Transverse colon (tissue), 4 donors: ENCODE data around the gene ADGRB2. TPM values are rescaled to one million over a fixed set of nuclear protein-coding genes. Genes with fewer than 3 reads are reported as not detected.

Source experiments
- DNase-seq: peaks from one replicate; pipeline ENCODE4 v3.0.0-alpha.2; 2019
- H3K27ac ChIP-seq, 4 donors: fragments of 200-600 bp; sonication (generic); 2 replicates each; pipeline ENCODE4 v1.5.1; 2016 to 2018; ENCODE audit warnings: inconsistent platforms in 4 of 4
- H3K27me3 ChIP-seq: fragments of 200-600 bp; sonication (generic); 2 replicates; pipeline ENCODE4 v1.5.1; 2017; ENCODE audit warnings: inconsistent platforms
- H3K36me3 ChIP-seq, 4 donors: fragments of 200-600 bp; sonication (generic); 2 replicates each; pipeline ENCODE4 v1.5.1; 2017 to 2019; ENCODE audit warnings: inconsistent platforms in 4 of 4
- H3K4me1 ChIP-seq, 4 donors: fragments of 200-600 bp; sonication (generic); 2 replicates each; pipeline ENCODE4 v1.5.1; 2017 to 2020; ENCODE audit warnings: inconsistent platforms in 4 of 4
- H3K4me3 ChIP-seq, 4 donors: fragments of 200-600 bp; sonication (generic); 1 replicate in 1 of 4; 2 replicates in 3 of 4; pipeline versions ENCODE4 v1.5.1 to v1.6.1; 2017 to 2019; ENCODE audit warnings: inconsistent platforms in 4 of 4
- H3K9me3 ChIP-seq, 2 donors: fragments of 200-600 bp; sonication (generic); 2 replicates each; pipeline ENCODE4 v1.5.1; 2017 to 2019; ENCODE audit warnings: inconsistent platforms in 2 of 2
- EP300 ChIP-seq: sonication (generic); formaldehyde crosslinking; IDR thresholded peaks from one replicate; pipeline ENCODE4 v1.6.1; 2017; ENCODE audit warnings: antibody characterized with exemption, low read depth
- POLR2A ChIP-seq: fragments of 450-650 bp; IDR thresholded peaks from one replicate; pipeline ENCODE4 v1.6.1; 2016; ENCODE audit warnings: antibody characterized with exemption, mild to moderate bottlenecking, moderate library complexity
- POLR2AphosphoS5 ChIP-seq, 3 donors: sonication (generic); formaldehyde crosslinking; IDR thresholded peaks; one replicate each; pipeline ENCODE4 v1.6.1; 2016; ENCODE audit warnings: antibody characterized with exemption in 3 of 3
- WGBS, 2 donors: methylation state at CpG; one replicate each; pipeline ENCODE4 v1.1.5; 2018; ENCODE audit warnings: low coverage in 1 of 2; 5-methylcytosine and 5-hydroxymethylcytosine counted together
- in situ Hi-C, 4 donors: fragments of 200-750 bp; cut with MboI; loops; one replicate each; pipeline versions ENCODE4 v1.15.0 to v1.15.1; 2017; ENCODE audit warnings: low sequenced_read_pairs in 3 of 4, low pct_ligation_motif_present in 1 of 4, low pct_unique_long_range_greater_than_20kb in 1 of 4
- intact Hi-C: fragments of 100-400 bp; cut with DNase I; formaldehyde crosslinking; loops from one replicate; pipeline ENCODE4 v1.15.1; 2023; ENCODE audit warnings: low total_unique reads
- total RNA-seq, 4 donors: library from RNA; depleted of rRNA; stranded (reverse); fragments of >200 nt; gene quantifications; one replicate each; pipeline ENCODE4 v1.1.0, GENCODE V29; 2016
- TF ChIP-seq, protein P1 (sequence below), 5 experiments: fragments of 200-600 bp in 3 of 5; fragments of 450-650 bp in 2 of 5; sonication (generic) in 3 of 5; IDR thresholded peaks; 1 replicate in 2 of 5; 2 replicates in 3 of 5; pipeline ENCODE4 v1.5.1; 2016 to 2017; ENCODE audit warnings: antibody characterized with exemption in 5 of 5, inconsistent platforms in 3 of 5, mild to moderate bottlenecking in 2 of 5, moderate library complexity in 1 of 5

The ADGRB2 gene
- total RNA-seq, 4 donors from 2014 or later = 0.55 to 4.2 (median 1.1) TPM; not detected in 1

DNA sequence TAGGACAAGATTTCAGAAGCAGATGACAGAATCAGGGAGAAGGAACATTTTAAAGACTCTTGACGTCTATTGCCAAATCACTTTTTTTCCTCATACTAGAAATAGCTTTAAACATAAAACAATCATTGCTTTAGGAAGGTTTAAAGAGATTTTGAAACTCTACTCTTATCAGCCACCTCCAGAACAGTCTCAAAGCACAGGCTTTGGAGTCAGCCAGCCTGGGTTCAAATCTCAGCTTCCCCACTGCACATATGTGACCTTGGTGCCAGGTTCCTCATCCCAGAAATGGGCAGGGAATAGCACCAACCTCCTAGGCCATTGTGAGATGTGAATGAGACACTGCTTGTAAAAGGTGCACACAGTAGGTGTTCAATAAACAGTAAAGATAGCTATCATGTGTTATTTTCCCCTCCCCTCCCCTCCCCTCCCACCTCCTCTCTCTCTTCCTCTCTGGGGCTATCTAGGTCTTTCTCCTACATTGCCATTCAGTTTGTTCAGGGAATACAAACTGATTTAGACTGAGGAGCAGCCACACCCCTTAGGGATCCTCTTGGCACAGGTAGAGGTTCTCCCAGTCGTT is 31.0 kb upstream of the ADGRB2 start:
- Histone ChIP-seq H3K4me3 (no peak overlapping the region), H3K36me3 (no peaks in the 10 kb centered on the region), H3K9me3 (no peaks in the 10 kb centered on the region), H3K4me1 (no peaks in the 10 kb centered on the region), H3K27ac (no peak overlapping the region), H3K27me3 (peaks cover 7% of the 10 kb centered on the region)
- no peak for DNase-seq
- intact Hi-C loops = no loop called here
- TF ChIP-seq POLR2AphosphoS5 (IDR thresholded peaks at IDR 0.05) (no peak), EP300 (no peak), POLR2A (no peak)
- TF ChIP-seq, protein P1, sequence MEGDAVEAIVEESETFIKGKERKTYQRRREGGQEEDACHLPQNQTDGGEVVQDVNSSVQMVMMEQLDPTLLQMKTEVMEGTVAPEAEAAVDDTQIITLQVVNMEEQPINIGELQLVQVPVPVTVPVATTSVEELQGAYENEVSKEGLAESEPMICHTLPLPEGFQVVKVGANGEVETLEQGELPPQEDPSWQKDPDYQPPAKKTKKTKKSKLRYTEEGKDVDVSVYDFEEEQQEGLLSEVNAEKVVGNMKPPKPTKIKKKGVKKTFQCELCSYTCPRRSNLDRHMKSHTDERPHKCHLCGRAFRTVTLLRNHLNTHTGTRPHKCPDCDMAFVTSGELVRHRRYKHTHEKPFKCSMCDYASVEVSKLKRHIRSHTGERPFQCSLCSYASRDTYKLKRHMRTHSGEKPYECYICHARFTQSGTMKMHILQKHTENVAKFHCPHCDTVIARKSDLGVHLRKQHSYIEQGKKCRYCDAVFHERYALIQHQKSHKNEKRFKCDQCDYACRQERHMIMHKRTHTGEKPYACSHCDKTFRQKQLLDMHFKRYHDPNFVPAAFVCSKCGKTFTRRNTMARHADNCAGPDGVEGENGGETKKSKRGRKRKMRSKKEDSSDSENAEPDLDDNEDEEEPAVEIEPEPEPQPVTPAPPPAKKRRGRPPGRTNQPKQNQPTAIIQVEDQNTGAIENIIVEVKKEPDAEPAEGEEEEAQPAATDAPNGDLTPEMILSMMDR (IDR thresholded peaks at IDR 0.05) = no peak
- in situ Hi-C loops = loop anchor here in 1 of 4 donors (25.0 kb wide), 1 partner anchor 133 kb away; no protein-coding TSS in a partner anchor
- WGBS, 2 donors = 60 to 75% methylated on average over 1 to 2 of the region's 2 CpGs

DNA sequence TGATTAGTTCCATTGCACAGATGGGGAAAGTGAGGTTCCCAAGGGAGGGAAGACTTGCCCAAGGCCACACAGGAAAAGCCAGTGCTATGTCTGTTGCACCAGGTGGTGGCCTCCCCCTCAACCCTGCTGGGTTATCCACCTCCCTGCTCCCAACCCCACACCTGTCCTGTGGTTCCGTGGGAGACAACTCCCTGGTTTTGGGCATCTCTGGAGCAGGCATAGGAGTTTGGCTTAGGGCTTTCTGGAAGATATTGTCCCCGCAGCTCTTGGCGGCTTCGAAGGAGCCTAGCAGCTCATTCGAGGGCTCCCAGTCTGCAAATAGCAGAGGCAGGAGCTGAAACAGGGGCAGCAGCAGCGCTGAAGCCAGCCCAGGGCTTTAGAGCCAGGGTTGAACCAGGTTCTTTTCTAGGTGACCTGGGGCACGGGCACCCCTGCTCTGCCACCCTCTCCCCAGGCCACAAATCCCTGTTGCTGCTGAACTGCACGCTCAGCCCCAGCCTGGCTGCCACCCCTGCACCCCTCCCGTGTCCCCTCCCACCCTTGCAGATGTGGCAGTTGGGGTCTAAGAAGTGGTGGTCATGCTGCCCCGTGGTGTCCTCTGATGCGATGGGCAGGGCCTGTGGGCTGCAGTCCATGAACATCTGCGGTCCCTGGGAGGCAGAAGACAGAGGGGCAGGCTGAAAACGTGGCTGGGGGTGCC is 29.6 kb upstream of the ADGRB2 start:
- H3K27ac ChIP-seq = no peak overlapping the region
- in situ Hi-C loops = loop anchor here in 1 of 4 donors (25.0 kb wide), 1 partner anchor 131 kb away; no protein-coding TSS in a partner anchor
- H3K36me3 ChIP-seq = no peaks in the 10 kb centered on the region
- peaks cover 7% of the 10 kb centered on the region for H3K27me3 ChIP-seq
- peaks cover 0 to 6% (median 4%) of the 10 kb centered on the region in 4 donors for H3K4me1 ChIP-seq
- H3K9me3 ChIP-seq = no peaks in the 10 kb centered on the region
- no peak overlapping the region for H3K4me3 ChIP-seq
- no peak for DNase-seq
- 81% methylated on average over 13 of the region's 13 CpGs; no CpG with 5 or more reads in 1 of the 2 donors for WGBS, 2 donors
- intact Hi-C loops = no loop called here
- no peak for TF ChIP-seq EP300

DNA sequence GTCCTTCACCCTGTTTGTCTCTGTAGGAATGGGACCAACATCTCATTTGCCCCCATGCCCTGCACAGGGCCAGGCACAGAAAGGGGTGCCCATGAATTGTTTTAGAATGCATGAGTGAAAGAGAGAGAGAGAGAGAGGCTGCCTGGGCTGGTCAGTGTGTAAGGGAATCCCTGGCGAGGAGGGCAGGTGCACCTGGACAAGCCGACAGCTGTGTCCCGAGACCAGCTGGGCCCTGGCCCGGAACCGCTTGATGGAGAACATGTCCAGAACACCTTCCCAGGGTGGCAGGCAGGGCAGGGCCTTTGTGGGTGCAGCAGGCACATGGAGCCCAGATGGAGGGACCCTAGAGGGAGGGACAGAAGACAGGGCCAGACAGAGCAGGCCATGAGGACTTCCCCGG is 28.9 kb upstream of the ADGRB2 start:
- 89% methylated on average over 6 of the region's 6 CpGs; no CpG with 5 or more reads in 1 of the 2 donors for WGBS, 2 donors

DNA sequence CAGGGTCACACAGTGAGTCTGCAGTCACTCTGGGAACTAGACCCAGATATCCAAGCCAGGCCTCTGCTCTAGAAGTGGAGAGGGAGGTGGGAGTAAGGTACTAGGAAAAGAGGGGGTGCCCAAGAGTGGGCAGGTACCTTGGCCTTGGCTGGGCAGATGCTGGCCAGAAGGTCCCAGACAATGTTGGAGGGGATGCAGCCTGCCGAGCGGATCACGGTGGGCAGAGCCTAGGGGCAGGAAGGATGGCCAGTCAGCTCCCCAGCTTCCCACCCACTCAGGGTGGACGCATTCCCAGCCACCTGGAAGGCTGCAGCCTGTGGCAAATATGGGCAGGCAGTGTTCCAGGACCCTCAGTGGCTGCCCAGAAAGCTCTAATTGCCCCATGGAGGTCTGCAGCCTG is 28.4 kb upstream of the ADGRB2 start:
- Histone ChIP-seq H3K27me3 (peaks cover under 1% of the 10 kb centered on the region), H3K9me3 (no peaks in the 10 kb centered on the region), H3K4me3 (no peak overlapping the region), H3K36me3 (no peaks in the 10 kb centered on the region), H3K4me1 (peaks cover 0 to 15% (median 6%) of the 10 kb centered on the region in 4 donors), H3K27ac (no peak overlapping the region)
- 86% methylated on average over 2 of the region's 4 CpGs; no CpG with 5 or more reads in 1 of the 2 donors for WGBS, 2 donors
- TF ChIP-seq EP300 = no peak
- TF ChIP-seq POLR2AphosphoS5 (IDR thresholded peaks at IDR 0.05) = no peak
- TF ChIP-seq, protein P1 (IDR thresholded peaks at IDR 0.05) = no peak
- TF ChIP-seq POLR2A = no peak
- intact Hi-C loops = no loop called here
- no peak for DNase-seq
- in situ Hi-C loops = loop anchor here in 1 of 4 donors (25.0 kb wide), 1 partner anchor 130 kb away; no protein-coding TSS in a partner anchor

More for the DNA sequence above, 28.9 kb upstream of the ADGRB2 start:
- no peak for TF ChIP-seq POLR2A
- TF ChIP-seq, protein P1 (IDR thresholded peaks at IDR 0.05) = no peak
- no peak for TF ChIP-seq EP300
- no peak for TF ChIP-seq POLR2AphosphoS5 (IDR thresholded peaks at IDR 0.05)
- H3K9me3 ChIP-seq = no peaks in the 10 kb centered on the region
- intact Hi-C loops = no loop called here
- in situ Hi-C loops = loop anchor here in 1 of 4 donors (25.0 kb wide), 1 partner anchor 131 kb away; no protein-coding TSS in a partner anchor
- H3K27ac ChIP-seq = no peak overlapping the region
- H3K36me3 ChIP-seq = no peaks in the 10 kb centered on the region
- no peak for DNase-seq
- peaks cover 6% of the 10 kb centered on the region for H3K27me3 ChIP-seq
- peaks cover 0 to 12% (median 6%) of the 10 kb centered on the region in 4 donors for H3K4me1 ChIP-seq
- H3K4me3 ChIP-seq = no peak overlapping the region
